ENCODE data around the gene HIBADH.

Gene HIBADH

GRCh38 chr7:27670177-27670576 lies 7.5 kb upstream of the HIBADH start:
- DNase-seq (ENCODE audit: low read depth) = no peak
- no peak overlapping the region for H3K4me3 ChIP-seq (ENCODE audit: low read length)
- TF ChIP-seq CTCF (conservative IDR thresholded peaks at IDR 0.05; ENCODE audit: low read length) = no peak

GRCh38 chr7:27665531-27665930 lies 2.8 kb upstream of the HIBADH start:
- TF ChIP-seq CTCF (conservative IDR thresholded peaks at IDR 0.05; ENCODE audit: low read length) = no peak

GRCh38 chr7:27663989-27664331 lies 1.3 kb upstream of the HIBADH start:
- no peak overlapping the region for H3K4me3 ChIP-seq (ENCODE audit: low read length)
- no peak for TF ChIP-seq CTCF (conservative IDR thresholded peaks at IDR 0.05; ENCODE audit: low read length)
- no peak for DNase-seq (ENCODE audit: low read depth)

More at GRCh38 chr7:27665531-27665930, 2.8 kb upstream of the HIBADH start:
- DNase-seq (ENCODE audit: low read depth) = no peak
- no peak overlapping the region for H3K4me3 ChIP-seq (ENCODE audit: low read length)

- DNase-seq (ENCODE audit: low read depth) = peak; percentile 18
- H3K4me3 ChIP-seq (ENCODE audit: low read length) = peak overlapping the region; percentile 85
- no peak for TF ChIP-seq CTCF (conservative IDR thresholded peaks at IDR 0.05; ENCODE audit: low read length)
Observed at GRCh38 chr7:27661811-27662489, 733 bp downstream of the HIBADH start.

- no peak overlapping the region for H3K4me3 ChIP-seq (ENCODE audit: low read length)
- DNase-seq (ENCODE audit: low read depth) = no peak
- no peak for TF ChIP-seq CTCF (conservative IDR thresholded peaks at IDR 0.05; ENCODE audit: low read length)
Observed at GRCh38 chr7:27656724-27657123, 6.0 kb downstream of the HIBADH start.

- H3K4me3 ChIP-seq (ENCODE audit: low read length) = no peak overlapping the region
- no peak for DNase-seq (ENCODE audit: low read depth)
- TF ChIP-seq CTCF (conservative IDR thresholded peaks at IDR 0.05; ENCODE audit: low read length) = no peak
Observed at GRCh38 chr7:27655184-27655583, 7.5 kb downstream of the HIBADH start.

GRCh38 chr7:27652518-27652917 lies 10.2 kb downstream of the HIBADH start:
- DNase-seq (ENCODE audit: low read depth) = no peak
- H3K4me3 ChIP-seq (ENCODE audit: low read length) = no peak overlapping the region
- TF ChIP-seq CTCF (conservative IDR thresholded peaks at IDR 0.05; ENCODE audit: low read length) = no peak
